Astrocyte (in vitro differentiated cells and primary cell): Measurements from ENCODE around the gene DIP2B. TPM values are rescaled to one million over a fixed set of nuclear protein-coding genes. Genes with fewer than 3 reads are reported as not detected.
"Not testable (repeated sequence)": the region's sequence is repeated elsewhere in the genome, so short reads cannot be mapped to it uniquely, and the experiment has no call there.

ENCODE experiments used
- DNase-seq: peaks from one replicate; pipeline ENCODE4 v3.0.0-alpha.2; 2010; ENCODE audit warnings: low read depth
- FAIRE-seq: peaks from 2 replicates; lab custom pipeline; 2011; peaks lifted over from hg19 to GRCh38; lab: Jason Lieb, UNC
- H2AFZ ChIP-seq: 2 replicates; pipeline ENCODE4 v1.6.0; 2012; ENCODE audit warnings: low read depth, low read length, inconsistent platforms
- H3K27ac ChIP-seq: 2 replicates; pipeline ENCODE4 v1.5.1; 2011; ENCODE audit warnings: low read depth, low read length, inconsistent platforms
- H3K27me3 ChIP-seq: 2 replicates; pipeline ENCODE4 v1.6.0; 2011; ENCODE audit warnings: low read length, inconsistent platforms; ENCODE audit not compliant: insufficient read depth
- H3K36me3 ChIP-seq: 2 replicates; pipeline ENCODE4 v1.5.1; 2011; ENCODE audit warnings: low read length, inconsistent platforms; ENCODE audit not compliant: insufficient read depth
- H3K4me1 ChIP-seq: 2 replicates; pipeline ENCODE4 v1.5.1; 2011; ENCODE audit warnings: low read length, inconsistent platforms; ENCODE audit not compliant: insufficient read depth
- H3K4me2 ChIP-seq: 2 replicates; pipeline ENCODE4 v1.6.0; 2012; ENCODE audit warnings: low read length, inconsistent platforms
- H3K4me3 ChIP-seq: 2 replicates; pipeline ENCODE4 v1.5.1; 2011; ENCODE audit warnings: low read depth, mild to moderate bottlenecking, low read length, inconsistent platforms; ENCODE audit not compliant: insufficient read depth
- H3K79me2 ChIP-seq: 2 replicates; pipeline ENCODE4 v1.6.0; 2012; ENCODE audit warnings: mild to moderate bottlenecking, low read length, inconsistent platforms; ENCODE audit not compliant: insufficient read depth
- H3K9ac ChIP-seq: 2 replicates; pipeline ENCODE4 v1.6.0; 2012; ENCODE audit warnings: mild to moderate bottlenecking, low read length, inconsistent platforms
- H3K9me3 ChIP-seq: 2 replicates; pipeline ENCODE4 v1.5.1; 2012; ENCODE audit warnings: low read depth, mild to moderate bottlenecking, low read length, inconsistent platforms; ENCODE audit not compliant: insufficient read depth
- H4K20me1 ChIP-seq: 2 replicates; pipeline ENCODE4 v1.6.0; 2012; ENCODE audit warnings: low read length, inconsistent platforms; ENCODE audit not compliant: insufficient read depth
- H3K27ac Mint-ChIP-seq: one replicate; pipeline ENCODE4 v1.8.0; 2021; ENCODE audit warnings: mild to moderate bottlenecking, mixed read lengths; ENCODE audit not compliant: unreplicated experiment
- H3K27me3 Mint-ChIP-seq: one replicate; pipeline ENCODE4 v1.8.0; 2021; ENCODE audit warnings: low read depth, mixed read lengths; ENCODE audit not compliant: unreplicated experiment
- H3K36me3 Mint-ChIP-seq: one replicate; pipeline ENCODE4 v1.8.0; 2021; ENCODE audit warnings: low read depth, mixed read lengths; ENCODE audit not compliant: unreplicated experiment
- H3K4me1 Mint-ChIP-seq: one replicate; pipeline ENCODE4 v1.8.0; 2021; ENCODE audit warnings: low read depth, mixed read lengths; ENCODE audit not compliant: unreplicated experiment
- H3K4me3 Mint-ChIP-seq: one replicate; pipeline ENCODE4 v1.8.0; 2021; ENCODE audit warnings: mild to moderate bottlenecking, moderate library complexity, mixed read lengths; ENCODE audit not compliant: unreplicated experiment
- H3K9me3 Mint-ChIP-seq: one replicate; pipeline ENCODE4 v1.8.0; 2021; ENCODE audit warnings: mild to moderate bottlenecking, mixed read lengths; ENCODE audit not compliant: unreplicated experiment
- CTCF ChIP-seq: IDR thresholded peaks from 2 replicates; pipeline ENCODE4 v1.5.1; 2011; ENCODE audit warnings: low read depth, mild to moderate bottlenecking, inconsistent platforms, low read length, moderate library complexity; ENCODE audit not compliant: insufficient read depth
- EZH2 ChIP-seq: IDR thresholded peaks from 2 replicates; pipeline ENCODE4 v1.6.1; 2012; ENCODE audit warnings: mild to moderate bottlenecking, low read length, inconsistent platforms; ENCODE audit not compliant: insufficient read depth
- total RNA-seq: library from RNA; stranded (reverse); gene quantifications from 2 replicates; pipeline ENCODE4 v1.2.1, GENCODE V29; 2021

The DIP2B gene
- total RNA-seq, 1 donor from 2014 or later, result 53.2 TPM

- Mint-ChIP-seq H3K4me3 (no peak overlapping the region), H3K27me3 (no peaks in the 10 kb centered on the region), H3K9me3 (no peaks in the 10 kb centered on the region), H3K27ac (peak overlapping the region; percentile 41), H3K36me3 (peaks cover 20% of the 10 kb centered on the region), H3K4me1 (peaks cover 2% of the 10 kb centered on the region)
- H3K4me1 ChIP-seq, result peaks cover 5% of the 10 kb centered on the region
- no peak overlapping the region for H3K27ac ChIP-seq
- no peak for FAIRE-seq
- TF ChIP-seq EZH2, result no peak
- TF ChIP-seq CTCF, result no peak
- H3K9me3 ChIP-seq, result no peaks in the 10 kb centered on the region
- DNase-seq, result no peak
- no peaks in the 10 kb centered on the region for H3K27me3 ChIP-seq
- no peak overlapping the region for H3K9ac ChIP-seq
- no peaks in the 10 kb centered on the region for H3K79me2 ChIP-seq
- H4K20me1 ChIP-seq, result peaks cover 5% of the 10 kb centered on the region
- H3K4me3 ChIP-seq, result no peak overlapping the region
- no peak overlapping the region for H3K4me2 ChIP-seq
- no peak overlapping the region for H2AFZ ChIP-seq
- H3K36me3 ChIP-seq, result peaks cover 14% of the 10 kb centered on the region
These were observed 174.8 kb downstream of the DIP2B start for GRCh38 chr12:50679612-50680011.

- H3K9me3 ChIP-seq, H3K4me2 ChIP-seq, FAIRE-seq, H3K27ac ChIP-seq, H3K4me3 Mint-ChIP-seq, H3K9ac ChIP-seq, DNase-seq, H3K79me2 ChIP-seq, H3K4me3 ChIP-seq, H2AFZ ChIP-seq, H4K20me1 ChIP-seq, H3K27me3 ChIP-seq, H3K27ac Mint-ChIP-seq, H3K27me3 Mint-ChIP-seq, H3K9me3 Mint-ChIP-seq, H3K4me1 ChIP-seq, H3K4me1 Mint-ChIP-seq: not testable (repeated sequence)
- H3K36me3 ChIP-seq, result peaks cover 10% of the 10 kb centered on the region
- H3K36me3 Mint-ChIP-seq, result peaks cover 24% of the 10 kb centered on the region
These were observed 176.3 kb downstream of the DIP2B start for GRCh38 chr12:50681064-50681463.

GRCh38 chr12:50685641-50686040, 180.9 kb downstream of the DIP2B start:
- no peaks in the 10 kb centered on the region for H3K27me3 Mint-ChIP-seq

More at GRCh38 chr12:50685641-50686040, 180.9 kb downstream of the DIP2B start:
- Histone ChIP-seq H3K4me2 (no peak overlapping the region), H3K9me3 (no peaks in the 10 kb centered on the region), H3K36me3 (peaks cover 12% of the 10 kb centered on the region), H3K4me1 (no peaks in the 10 kb centered on the region), H2AFZ (no peak overlapping the region), H3K9ac (no peak overlapping the region), H3K27ac (no peak overlapping the region), H3K79me2 (no peaks in the 10 kb centered on the region), H3K4me3 (no peak overlapping the region), H3K27me3 (no peaks in the 10 kb centered on the region), H4K20me1 (no peaks in the 10 kb centered on the region)
- no peak for DNase-seq
- peaks cover 24% of the 10 kb centered on the region for H3K36me3 Mint-ChIP-seq
- TF ChIP-seq EZH2 (no peak), CTCF (no peak)
- peaks cover 2% of the 10 kb centered on the region for H3K4me1 Mint-ChIP-seq
- H3K27ac Mint-ChIP-seq, result no peak overlapping the region
- FAIRE-seq, result no peak
- no peak overlapping the region for H3K4me3 Mint-ChIP-seq
- peaks cover 2% of the 10 kb centered on the region for H3K9me3 Mint-ChIP-seq
